HL-60 (cell line): ENCODE measurements around the gene MS4A6A.
"Not testable (repeated sequence)": the region's sequence is repeated elsewhere in the genome, so short reads cannot be mapped to it uniquely, and the experiment has no call there.

Experiments used
- DNase-seq, 2 experiments: peaks; one replicate each; pipeline ENCODE4 v3.0.0-alpha.2; 2010 to 2020; ENCODE audit warnings: low read depth in 1 of 2, low spot score in 1 of 2
- H3K27ac ChIP-seq: fragments of 250-450 bp; sonication (Bioruptor Pico); replicated peaks from 2 replicates; pipeline ENCODE4 v1.5.1; 2020; ENCODE audit warnings: mild to moderate bottlenecking, moderate library complexity
- H3K27me3 ChIP-seq: fragments of 250-450 bp; sonication (Bioruptor Pico); 2 replicates; pipeline ENCODE4 v1.5.1; 2021; ENCODE audit warnings: mild to moderate bottlenecking, moderate library complexity; ENCODE audit not compliant: insufficient read depth, poor library complexity, severe bottlenecking
- H3K4me3 ChIP-seq: replicated peaks from 2 replicates; pipeline ENCODE4 v1.5.1; 2011; ENCODE audit warnings: mild to moderate bottlenecking, control low read depth, low read length; ENCODE audit not compliant: insufficient read depth
- GABPA ChIP-seq: IDR thresholded peaks from 2 replicates; pipeline ENCODE4 v1.6.1; 2012; ENCODE audit warnings: low read depth
- POLR2AphosphoS5 ChIP-seq: IDR thresholded peaks from 2 replicates; pipeline ENCODE4 v1.6.1; 2012; ENCODE audit warnings: low read depth
- SPI1 ChIP-seq: IDR thresholded peaks from 2 replicates; pipeline ENCODE4 v1.6.1; 2012; ENCODE audit warnings: low read depth, mild to moderate bottlenecking, borderline replicate concordance
- TF ChIP-seq, protein P1 (sequence below): IDR thresholded peaks from one replicate; pipeline ENCODE4 v1.5.1; 2011; ENCODE audit warnings: low read length, control low read depth, inconsistent platforms; ENCODE audit not compliant: insufficient read depth
- TF ChIP-seq, protein P2 (sequence below): IDR thresholded peaks from 2 replicates; pipeline ENCODE4 v1.6.1; 2012; ENCODE audit warnings: low read depth; ENCODE audit not compliant: insufficient replicate concordance

Gene MS4A6A

DNA sequence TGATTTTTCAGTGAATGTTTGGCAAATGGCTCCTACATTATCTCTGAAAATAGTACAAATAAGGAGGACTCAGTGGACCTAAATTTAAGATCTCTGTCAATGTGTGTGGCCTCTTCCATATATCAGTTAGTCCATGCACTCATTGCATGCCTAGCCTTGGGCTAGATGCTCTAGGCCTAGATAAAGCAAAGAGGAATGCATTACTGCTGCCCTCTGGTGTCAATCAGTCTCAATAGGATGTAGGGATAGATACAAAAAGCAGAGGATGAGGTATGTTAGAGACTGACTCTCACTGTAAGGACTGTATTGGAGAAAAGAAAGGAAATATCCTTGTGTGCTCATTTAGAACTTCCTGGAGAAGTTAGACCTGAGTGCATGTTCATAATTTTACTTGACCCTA, 52.4 kb downstream of the MS4A6A start:
- peak in 1 of 2 experiments; percentile 82 for DNase-seq
- Histone ChIP-seq H3K27me3 (no peaks in the 10 kb centered on the region), H3K27ac (no peak overlapping the region), H3K4me3 (no peak overlapping the region)
- TF ChIP-seq, protein P1, sequence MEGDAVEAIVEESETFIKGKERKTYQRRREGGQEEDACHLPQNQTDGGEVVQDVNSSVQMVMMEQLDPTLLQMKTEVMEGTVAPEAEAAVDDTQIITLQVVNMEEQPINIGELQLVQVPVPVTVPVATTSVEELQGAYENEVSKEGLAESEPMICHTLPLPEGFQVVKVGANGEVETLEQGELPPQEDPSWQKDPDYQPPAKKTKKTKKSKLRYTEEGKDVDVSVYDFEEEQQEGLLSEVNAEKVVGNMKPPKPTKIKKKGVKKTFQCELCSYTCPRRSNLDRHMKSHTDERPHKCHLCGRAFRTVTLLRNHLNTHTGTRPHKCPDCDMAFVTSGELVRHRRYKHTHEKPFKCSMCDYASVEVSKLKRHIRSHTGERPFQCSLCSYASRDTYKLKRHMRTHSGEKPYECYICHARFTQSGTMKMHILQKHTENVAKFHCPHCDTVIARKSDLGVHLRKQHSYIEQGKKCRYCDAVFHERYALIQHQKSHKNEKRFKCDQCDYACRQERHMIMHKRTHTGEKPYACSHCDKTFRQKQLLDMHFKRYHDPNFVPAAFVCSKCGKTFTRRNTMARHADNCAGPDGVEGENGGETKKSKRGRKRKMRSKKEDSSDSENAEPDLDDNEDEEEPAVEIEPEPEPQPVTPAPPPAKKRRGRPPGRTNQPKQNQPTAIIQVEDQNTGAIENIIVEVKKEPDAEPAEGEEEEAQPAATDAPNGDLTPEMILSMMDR, result peak; percentile 43
- no peak for TF ChIP-seq GABPA

DNA sequence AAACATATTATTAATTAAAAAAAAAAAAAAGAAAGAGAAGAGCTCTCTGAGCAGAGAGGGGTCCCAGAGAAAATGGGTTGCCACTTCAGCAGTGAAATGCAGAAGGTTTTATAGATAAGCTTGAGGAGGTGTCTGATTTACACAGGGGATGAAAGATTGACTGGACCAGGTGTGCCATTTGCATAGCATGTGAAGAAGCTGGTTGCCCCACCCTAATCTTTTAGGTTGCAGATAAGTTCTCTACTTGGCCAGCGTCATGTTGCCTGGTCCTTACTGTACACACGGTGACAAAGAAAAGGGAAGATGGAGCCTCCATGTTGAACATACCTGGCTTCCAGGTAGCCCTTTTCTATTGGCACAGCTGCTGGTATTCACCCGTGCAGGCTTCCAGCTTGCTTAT, 53.0 kb downstream of the MS4A6A start:
- H3K4me3 ChIP-seq, result no peak overlapping the region
- no peak overlapping the region for H3K27ac ChIP-seq
- H3K27me3 ChIP-seq, result no peaks in the 10 kb centered on the region
- no peak for TF ChIP-seq GABPA
- TF ChIP-seq, protein P2, sequence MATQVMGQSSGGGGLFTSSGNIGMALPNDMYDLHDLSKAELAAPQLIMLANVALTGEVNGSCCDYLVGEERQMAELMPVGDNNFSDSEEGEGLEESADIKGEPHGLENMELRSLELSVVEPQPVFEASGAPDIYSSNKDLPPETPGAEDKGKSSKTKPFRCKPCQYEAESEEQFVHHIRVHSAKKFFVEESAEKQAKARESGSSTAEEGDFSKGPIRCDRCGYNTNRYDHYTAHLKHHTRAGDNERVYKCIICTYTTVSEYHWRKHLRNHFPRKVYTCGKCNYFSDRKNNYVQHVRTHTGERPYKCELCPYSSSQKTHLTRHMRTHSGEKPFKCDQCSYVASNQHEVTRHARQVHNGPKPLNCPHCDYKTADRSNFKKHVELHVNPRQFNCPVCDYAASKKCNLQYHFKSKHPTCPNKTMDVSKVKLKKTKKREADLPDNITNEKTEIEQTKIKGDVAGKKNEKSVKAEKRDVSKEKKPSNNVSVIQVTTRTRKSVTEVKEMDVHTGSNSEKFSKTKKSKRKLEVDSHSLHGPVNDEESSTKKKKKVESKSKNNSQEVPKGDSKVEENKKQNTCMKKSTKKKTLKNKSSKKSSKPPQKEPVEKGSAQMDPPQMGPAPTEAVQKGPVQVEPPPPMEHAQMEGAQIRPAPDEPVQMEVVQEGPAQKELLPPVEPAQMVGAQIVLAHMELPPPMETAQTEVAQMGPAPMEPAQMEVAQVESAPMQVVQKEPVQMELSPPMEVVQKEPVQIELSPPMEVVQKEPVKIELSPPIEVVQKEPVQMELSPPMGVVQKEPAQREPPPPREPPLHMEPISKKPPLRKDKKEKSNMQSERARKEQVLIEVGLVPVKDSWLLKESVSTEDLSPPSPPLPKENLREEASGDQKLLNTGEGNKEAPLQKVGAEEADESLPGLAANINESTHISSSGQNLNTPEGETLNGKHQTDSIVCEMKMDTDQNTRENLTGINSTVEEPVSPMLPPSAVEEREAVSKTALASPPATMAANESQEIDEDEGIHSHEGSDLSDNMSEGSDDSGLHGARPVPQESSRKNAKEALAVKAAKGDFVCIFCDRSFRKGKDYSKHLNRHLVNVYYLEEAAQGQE, result no peak
- TF ChIP-seq POLR2AphosphoS5, result no peak
- no peak for DNase-seq

DNA sequence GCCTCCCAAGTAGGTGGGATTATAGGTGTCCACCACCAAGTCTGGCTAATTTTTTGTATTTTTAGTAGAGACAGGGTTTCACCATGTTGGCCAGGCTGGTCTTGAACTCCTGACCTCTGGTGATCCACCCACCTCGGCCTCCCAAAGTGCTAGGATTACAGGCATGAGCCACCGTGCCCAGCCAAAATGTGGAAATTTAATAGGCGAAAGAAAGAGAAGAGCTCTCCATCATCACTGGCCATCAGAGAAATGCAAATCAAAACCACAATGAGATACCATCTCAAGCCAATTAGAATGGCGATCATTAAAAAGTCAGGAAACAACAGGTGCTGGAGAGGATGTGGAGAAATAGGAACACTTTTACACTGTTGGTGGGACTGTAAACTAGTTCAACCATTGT, 54.0 kb downstream of the MS4A6A start:
- not testable (repeated sequence) for H3K4me3 ChIP-seq, DNase-seq, H3K27me3 ChIP-seq, H3K27ac ChIP-seq

DNA sequence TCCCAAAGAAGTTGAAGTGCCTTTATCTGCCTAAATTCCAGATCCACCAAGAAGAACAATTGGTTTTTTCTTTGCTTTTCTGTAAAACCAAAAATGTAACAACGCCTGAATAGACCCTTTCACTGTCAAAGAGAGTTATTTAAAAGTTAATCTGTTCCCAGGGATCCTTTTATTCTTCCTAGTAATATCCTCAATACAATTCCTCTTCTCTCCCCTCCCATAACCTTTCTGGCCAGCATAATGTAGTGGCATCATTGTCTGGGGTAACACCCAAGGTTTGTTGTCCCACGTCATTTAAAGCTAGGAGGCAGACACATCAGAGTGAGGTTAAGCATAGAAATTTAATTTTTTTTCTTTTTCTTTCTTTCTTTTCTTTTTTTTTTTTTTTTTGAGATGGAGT, 54.5 kb downstream of the MS4A6A start:
- DNase-seq, result no peak
- no peaks in the 10 kb centered on the region for H3K27me3 ChIP-seq
- no peak overlapping the region for H3K4me3 ChIP-seq
- no peak overlapping the region for H3K27ac ChIP-seq
- TF ChIP-seq SPI1, result no peak
- no peak for TF ChIP-seq GABPA
- TF ChIP-seq, protein P1, result no peak
- TF ChIP-seq POLR2AphosphoS5, result no peak
- TF ChIP-seq, protein P2, result no peak

DNA sequence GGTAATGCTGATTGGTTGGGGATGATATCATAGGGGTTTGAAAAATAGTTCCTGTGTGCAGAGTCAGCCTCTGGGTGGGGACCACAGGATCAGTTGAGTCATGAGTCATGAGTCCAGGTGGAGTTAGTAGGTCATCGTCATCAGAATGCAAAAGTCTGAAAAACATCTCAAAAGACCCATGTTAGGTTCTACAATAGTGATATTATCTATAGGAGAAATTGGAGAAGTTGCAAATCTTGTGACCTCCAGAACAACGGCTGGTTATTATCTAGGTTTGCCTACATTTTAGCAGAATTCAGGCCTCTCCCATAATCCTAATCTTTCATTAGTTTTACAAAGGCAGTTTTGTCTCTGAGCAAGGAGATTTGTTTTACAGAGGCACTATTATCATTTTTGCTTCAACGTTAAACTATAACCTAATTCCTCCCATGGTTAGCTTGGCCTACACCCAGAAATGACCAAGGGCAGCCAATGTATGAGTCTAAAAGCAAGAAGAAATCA, 55.5 kb downstream of the MS4A6A start:
- Histone ChIP-seq H3K4me3 (no peak overlapping the region), H3K27me3 (no peaks in the 10 kb centered on the region), H3K27ac (peak overlapping the region; percentile 22)
- TF ChIP-seq, protein P1, result no peak
- no peak for TF ChIP-seq POLR2AphosphoS5
- TF ChIP-seq, protein P2, result no peak
- TF ChIP-seq GABPA, result no peak
- no peak for TF ChIP-seq SPI1
- peak in 1 of 2 experiments; percentile 16 for DNase-seq
